ENCODE data around the gene COL4A5.

Gene COL4A5

DNA sequence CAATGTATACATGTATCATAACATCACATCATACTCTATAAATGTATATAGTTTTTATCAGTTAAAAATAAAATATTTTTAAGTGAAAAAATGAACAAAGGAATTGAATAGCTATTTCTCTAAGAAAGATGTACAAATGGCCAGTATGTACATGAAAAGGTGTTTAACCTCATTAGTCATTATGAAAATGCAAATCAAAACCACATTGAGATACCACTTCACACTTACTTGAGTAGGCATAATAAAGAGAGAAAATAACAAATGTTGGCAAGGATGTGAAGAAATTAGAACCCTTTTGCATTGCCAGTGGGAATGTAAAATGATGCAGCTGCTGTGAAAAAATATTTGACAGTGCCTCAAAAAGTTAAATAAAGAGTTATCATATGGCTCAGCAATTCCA lies 201.2 kb downstream of the COL4A5 start:
- H3K4me3 ChIP-seq (ENCODE audit: low read depth, low read length): no peak overlapping the region
- peaks cover 15% of the 10 kb centered on the region for H3K36me3 ChIP-seq (ENCODE audit: control insufficient read depth, insufficient read depth, low read length)
- no peaks in the 10 kb centered on the region for H3K27me3 ChIP-seq (ENCODE audit: control insufficient read depth, insufficient read depth, low read length)
- peaks cover 3% of the 10 kb centered on the region; the same call in 1 of the 2 replicates for H3K9me3 ChIP-seq (ENCODE audit: control insufficient read depth, insufficient read depth, low read length)
- no peak overlapping the region for H3K27ac ChIP-seq (ENCODE audit: low read depth, low read length)
- no peaks in the 10 kb centered on the region for H3K4me1 ChIP-seq (ENCODE audit: control insufficient read depth, insufficient read depth, low read length)
- no peak overlapping the region for H3K9ac ChIP-seq (ENCODE audit: low read depth, low read length)

DNA sequence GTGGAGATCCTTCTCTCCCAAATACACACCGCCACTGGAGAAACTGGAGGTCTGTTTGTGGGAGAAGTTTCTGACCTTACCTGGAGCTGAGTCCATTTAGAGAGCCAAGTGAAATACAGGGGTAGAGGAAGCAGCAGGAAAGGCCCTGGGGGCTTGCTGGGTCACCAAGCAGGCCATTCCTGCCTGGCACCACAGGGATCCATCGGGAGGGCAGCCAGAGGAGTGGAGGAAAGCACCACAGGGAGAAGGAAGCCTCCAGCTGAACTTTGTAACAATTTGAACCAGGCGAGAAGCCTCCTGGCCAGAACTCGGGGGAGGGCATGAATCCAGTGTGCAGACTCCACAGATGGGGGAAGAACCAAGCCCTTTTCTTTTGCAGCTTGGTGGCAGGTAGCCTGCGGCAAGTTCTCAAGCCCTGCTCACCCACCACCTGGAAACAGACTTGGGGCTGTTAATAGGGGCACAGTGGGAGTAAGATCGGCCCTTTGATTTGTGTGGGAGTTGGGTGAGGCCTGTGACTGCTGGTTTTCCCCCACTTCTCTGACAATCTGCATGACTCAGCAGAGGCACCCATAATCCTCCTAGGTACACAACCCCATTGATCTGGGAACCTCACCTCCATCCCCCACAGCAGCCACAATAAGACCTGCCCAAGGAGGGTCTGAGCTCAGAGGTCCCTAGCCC lies 202.1 kb downstream of the COL4A5 start:
- Histone ChIP-seq H3K36me3 (ENCODE audit: control insufficient read depth, insufficient read depth, low read length) (peaks cover 11% of the 10 kb centered on the region; the same call in 1 of the 2 replicates), H3K4me1 (ENCODE audit: control insufficient read depth, insufficient read depth, low read length) (no peaks in the 10 kb centered on the region), H3K9me3 (ENCODE audit: control insufficient read depth, insufficient read depth, low read length) (peaks cover 3% of the 10 kb centered on the region; the same call in 1 of the 2 replicates), H3K27ac (ENCODE audit: low read depth, low read length) (no peak overlapping the region), H3K9ac (ENCODE audit: low read depth, low read length) (no peak overlapping the region), H3K4me3 (ENCODE audit: low read depth, low read length) (no peak overlapping the region), H3K27me3 (ENCODE audit: control insufficient read depth, insufficient read depth, low read length) (no peaks in the 10 kb centered on the region)

DNA sequence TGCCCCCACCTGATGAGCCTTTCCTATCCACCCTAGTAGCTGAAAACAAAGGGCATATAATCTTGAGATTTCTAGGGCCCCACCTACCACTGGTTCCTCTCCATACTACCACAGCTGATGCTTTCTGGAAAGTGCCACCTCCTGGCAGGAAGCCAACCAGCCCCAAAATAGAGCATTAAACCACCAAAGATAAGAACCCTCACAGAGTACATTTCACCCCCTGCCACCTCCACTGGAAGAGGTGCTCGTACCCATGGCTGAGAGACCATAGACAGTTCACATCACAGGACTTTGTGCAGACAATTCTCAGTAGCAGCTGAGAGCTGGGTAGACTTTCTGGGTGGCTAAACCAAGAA lies 202.6 kb downstream of the COL4A5 start:
- Histone ChIP-seq H3K4me3 (ENCODE audit: low read depth, low read length) (no peak overlapping the region), H3K9ac (ENCODE audit: low read depth, low read length) (no peak overlapping the region), H3K4me1 (ENCODE audit: control insufficient read depth, insufficient read depth, low read length) (no peaks in the 10 kb centered on the region), H3K27me3 (ENCODE audit: control insufficient read depth, insufficient read depth, low read length) (no peaks in the 10 kb centered on the region), H3K9me3 (ENCODE audit: control insufficient read depth, insufficient read depth, low read length) (peaks cover 3% of the 10 kb centered on the region; the same call in 1 of the 2 replicates), H3K27ac (ENCODE audit: low read depth, low read length) (no peak overlapping the region), H3K36me3 (ENCODE audit: control insufficient read depth, insufficient read depth, low read length) (peaks cover 11% of the 10 kb centered on the region; the same call in 1 of the 2 replicates)

DNA sequence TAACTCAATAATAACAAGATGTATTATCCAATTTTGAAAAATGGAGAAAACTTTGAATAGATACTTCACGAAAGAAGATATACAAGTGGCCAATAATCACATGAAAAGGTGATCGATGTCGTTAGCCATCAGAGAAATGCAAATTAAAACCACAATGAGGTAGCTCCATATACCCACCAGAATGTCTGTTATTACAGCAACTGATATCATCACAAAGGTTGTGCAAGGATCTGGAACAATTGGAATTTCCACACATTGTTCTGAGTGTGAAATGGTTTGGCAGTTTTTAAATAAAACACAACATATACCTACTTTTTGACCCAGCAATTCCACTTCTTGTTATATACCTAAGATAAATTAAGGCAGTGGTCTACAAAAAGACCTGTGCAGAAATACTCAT lies 225.1 kb downstream of the COL4A5 start:
- H3K9me3 ChIP-seq (ENCODE audit: control insufficient read depth, insufficient read depth, low read length): no peaks in the 10 kb centered on the region
- no peaks in the 10 kb centered on the region for H3K4me1 ChIP-seq (ENCODE audit: control insufficient read depth, insufficient read depth, low read length)
- no peak overlapping the region for H3K4me3 ChIP-seq (ENCODE audit: low read depth, low read length)
- peaks cover 9% of the 10 kb centered on the region for H3K36me3 ChIP-seq (ENCODE audit: control insufficient read depth, insufficient read depth, low read length)
- no peaks in the 10 kb centered on the region for H3K27me3 ChIP-seq (ENCODE audit: control insufficient read depth, insufficient read depth, low read length)
- no peak overlapping the region for H3K9ac ChIP-seq (ENCODE audit: low read depth, low read length)
- H3K27ac ChIP-seq (ENCODE audit: low read depth, low read length): no peak overlapping the region

DNA sequence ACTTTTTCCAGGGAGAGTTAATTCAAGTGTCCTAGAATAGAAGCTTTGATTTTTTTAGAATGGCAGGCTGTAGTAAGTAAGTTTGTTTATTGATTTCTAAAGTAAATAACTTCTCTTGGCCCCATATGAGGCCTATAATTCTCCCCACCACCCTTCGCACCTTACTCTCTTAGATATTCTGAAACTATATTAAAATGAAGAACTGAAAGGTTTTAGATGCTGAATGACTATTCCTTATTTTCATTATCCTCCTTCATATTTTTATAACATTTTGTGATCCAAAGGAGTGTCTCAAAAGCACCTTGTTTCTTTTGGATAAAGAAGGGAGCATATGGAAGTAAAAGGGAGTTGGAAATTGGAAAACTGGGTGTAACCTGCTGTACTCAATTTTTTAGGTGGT lies 226.5 kb downstream of the COL4A5 start:
- no peak overlapping the region for H3K4me3 ChIP-seq (ENCODE audit: low read depth, low read length)
- H3K36me3 ChIP-seq (ENCODE audit: control insufficient read depth, insufficient read depth, low read length): peaks cover 9% of the 10 kb centered on the region
- H3K4me1 ChIP-seq (ENCODE audit: control insufficient read depth, insufficient read depth, low read length): 0 out of 2 replicates have a peak, but pooled peaks cover 3% of the 10 kb centered on the region
- no peak overlapping the region for H3K27ac ChIP-seq (ENCODE audit: low read depth, low read length)
- no peaks in the 10 kb centered on the region for H3K9me3 ChIP-seq (ENCODE audit: control insufficient read depth, insufficient read depth, low read length)
- H3K27me3 ChIP-seq (ENCODE audit: control insufficient read depth, insufficient read depth, low read length): no peaks in the 10 kb centered on the region
- H3K9ac ChIP-seq (ENCODE audit: low read depth, low read length): no peak overlapping the region

DNA sequence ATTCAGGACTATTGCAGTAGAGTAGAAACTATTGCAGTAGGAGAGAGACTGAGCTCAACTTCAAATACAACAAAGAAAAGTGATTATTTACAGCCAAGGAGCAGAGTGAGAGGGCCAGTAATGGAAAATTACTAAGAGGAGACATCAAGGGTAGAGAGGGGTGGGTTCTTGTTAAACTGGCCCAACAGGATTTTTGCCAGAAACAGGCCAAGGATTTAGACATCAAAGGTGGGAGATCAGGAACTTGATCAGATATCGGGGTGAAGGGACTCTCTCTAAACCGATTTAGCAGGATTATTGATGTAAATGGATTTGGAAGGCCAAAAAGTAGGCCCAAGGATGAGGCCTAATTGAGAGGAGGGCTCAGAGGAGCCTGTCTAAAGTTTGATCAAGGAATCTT lies 231.9 kb downstream of the COL4A5 start:
- H3K9ac ChIP-seq (ENCODE audit: low read depth, low read length): no peak overlapping the region
- H3K27ac ChIP-seq (ENCODE audit: low read depth, low read length): no peak overlapping the region
- peaks cover 9% of the 10 kb centered on the region for H3K36me3 ChIP-seq (ENCODE audit: control insufficient read depth, insufficient read depth, low read length)
- H3K27me3 ChIP-seq (ENCODE audit: control insufficient read depth, insufficient read depth, low read length): no peaks in the 10 kb centered on the region
- no peaks in the 10 kb centered on the region for H3K9me3 ChIP-seq (ENCODE audit: control insufficient read depth, insufficient read depth, low read length)
- H3K4me1 ChIP-seq (ENCODE audit: control insufficient read depth, insufficient read depth, low read length): peaks cover 20% of the 10 kb centered on the region
- no peak overlapping the region for H3K4me3 ChIP-seq (ENCODE audit: low read depth, low read length)

DNA sequence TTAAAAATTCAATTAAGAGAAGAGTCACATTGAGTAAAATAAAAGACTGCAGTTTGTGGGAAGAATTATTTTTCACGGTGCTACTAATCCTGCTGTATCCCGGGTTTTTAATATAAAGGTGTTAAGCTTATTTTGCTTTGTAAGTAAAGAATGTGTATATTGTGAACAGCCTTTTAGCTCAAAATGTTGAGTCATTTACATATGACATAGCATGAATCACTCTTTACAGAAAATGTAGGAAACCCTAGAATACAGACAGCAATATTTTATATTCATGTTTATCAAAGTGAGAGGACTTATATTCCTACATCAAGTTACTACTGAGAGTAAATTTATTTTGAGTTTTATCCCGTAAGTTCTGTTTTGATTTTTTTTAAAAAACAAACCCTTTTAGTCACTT lies 257.1 kb downstream of the COL4A5 start:
- H3K9ac ChIP-seq (ENCODE audit: low read depth, low read length): no peak overlapping the region
- H3K4me3 ChIP-seq (ENCODE audit: low read depth, low read length): no peak overlapping the region
- H3K27me3 ChIP-seq (ENCODE audit: control insufficient read depth, insufficient read depth, low read length): no peaks in the 10 kb centered on the region; the same call in 1 of the 2 replicates
- no peaks in the 10 kb centered on the region for H3K9me3 ChIP-seq (ENCODE audit: control insufficient read depth, insufficient read depth, low read length)
- H3K4me1 ChIP-seq (ENCODE audit: control insufficient read depth, insufficient read depth, low read length): no peaks in the 10 kb centered on the region
- no peak overlapping the region for H3K27ac ChIP-seq (ENCODE audit: low read depth, low read length)
- H3K36me3 ChIP-seq (ENCODE audit: control insufficient read depth, insufficient read depth, low read length): peaks cover 34% of the 10 kb centered on the region

DNA sequence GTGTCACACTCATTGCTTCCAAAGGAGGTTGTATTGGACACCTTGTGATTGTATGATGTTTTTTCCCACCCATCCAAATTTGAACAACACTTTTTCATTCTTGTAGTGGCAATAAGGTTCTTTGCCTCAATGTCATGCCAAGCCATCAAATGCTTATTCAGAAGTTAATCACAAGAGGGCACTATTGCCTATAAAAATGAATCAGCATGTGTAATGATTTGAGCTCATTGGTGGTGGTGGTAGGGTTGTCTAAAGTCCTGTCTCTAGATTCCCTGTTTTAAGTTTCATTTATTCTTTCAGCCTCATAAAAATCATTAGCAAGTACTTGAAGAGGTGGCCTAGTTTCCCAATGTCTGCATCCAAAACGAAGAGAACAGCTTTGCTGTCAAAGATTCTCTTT lies 259.7 kb downstream of the COL4A5 start:
- Histone ChIP-seq H3K36me3 (ENCODE audit: control insufficient read depth, insufficient read depth, low read length) (peaks cover 23% of the 10 kb centered on the region), H3K4me3 (ENCODE audit: low read depth, low read length) (no peak overlapping the region), H3K4me1 (ENCODE audit: control insufficient read depth, insufficient read depth, low read length) (no peaks in the 10 kb centered on the region; the same call in 1 of the 2 replicates), H3K9me3 (ENCODE audit: control insufficient read depth, insufficient read depth, low read length) (no peaks in the 10 kb centered on the region), H3K27me3 (ENCODE audit: control insufficient read depth, insufficient read depth, low read length) (no peaks in the 10 kb centered on the region; the same call in none of the 2 replicates), H3K27ac (ENCODE audit: low read depth, low read length) (no peak overlapping the region), H3K9ac (ENCODE audit: low read depth, low read length) (no peak overlapping the region)

DNA sequence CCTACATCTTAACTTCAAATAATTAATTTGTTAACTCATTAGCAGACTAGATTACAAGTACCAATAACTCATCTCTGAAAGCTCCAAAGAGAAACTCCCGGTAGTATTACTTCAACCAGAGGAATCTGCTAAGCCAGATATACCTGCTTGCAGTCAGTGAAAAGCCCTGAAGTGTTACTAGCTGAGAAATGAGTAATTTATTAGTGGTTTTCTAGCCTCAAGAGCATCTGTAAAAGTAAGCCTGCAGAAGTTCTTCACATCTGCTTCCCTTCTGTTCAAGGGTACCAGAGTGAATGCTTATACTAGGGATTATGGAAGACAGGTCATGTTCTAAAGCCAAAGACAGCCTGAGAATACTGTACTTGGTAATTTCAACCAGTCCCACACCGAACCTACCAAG lies 262.0 kb downstream of the COL4A5 start:
- Histone ChIP-seq H3K27ac (ENCODE audit: low read depth, low read length) (no peak overlapping the region), H3K9me3 (ENCODE audit: control insufficient read depth, insufficient read depth, low read length) (no peaks in the 10 kb centered on the region), H3K4me1 (ENCODE audit: control insufficient read depth, insufficient read depth, low read length) (no peaks in the 10 kb centered on the region; the same call in 1 of the 2 replicates), H3K4me3 (ENCODE audit: low read depth, low read length) (no peak overlapping the region), H3K36me3 (ENCODE audit: control insufficient read depth, insufficient read depth, low read length) (0 out of 2 replicates have a peak, but pooled peaks cover 1% of the 10 kb centered on the region), H3K27me3 (ENCODE audit: control insufficient read depth, insufficient read depth, low read length) (peaks cover 4% of the 10 kb centered on the region), H3K9ac (ENCODE audit: low read depth, low read length) (no peak overlapping the region)

DNA sequence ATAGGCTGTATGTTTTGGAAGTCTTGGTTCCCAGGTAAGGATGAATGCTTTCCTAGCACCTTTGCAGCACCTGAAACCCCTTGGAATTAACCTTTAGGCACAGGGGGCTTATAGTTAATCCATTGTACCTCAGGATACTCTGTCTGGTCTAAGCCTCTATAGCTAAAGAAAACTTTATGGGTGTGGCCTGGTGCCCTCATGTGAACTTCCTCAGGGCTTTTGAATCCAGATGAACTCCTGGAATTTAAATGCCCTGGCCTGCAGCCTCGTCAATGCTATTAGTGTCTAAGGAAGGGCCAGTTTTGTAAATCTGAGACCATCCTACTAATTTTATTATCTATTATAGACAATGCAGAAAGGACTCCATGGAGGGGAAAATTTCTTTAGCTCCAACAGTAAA lies 262.9 kb downstream of the COL4A5 start:
- Histone ChIP-seq H3K9ac (ENCODE audit: low read depth, low read length) (no peak overlapping the region), H3K27ac (ENCODE audit: low read depth, low read length) (no peak overlapping the region), H3K4me1 (ENCODE audit: control insufficient read depth, insufficient read depth, low read length) (no peaks in the 10 kb centered on the region; the same call in 1 of the 2 replicates), H3K9me3 (ENCODE audit: control insufficient read depth, insufficient read depth, low read length) (no peaks in the 10 kb centered on the region), H3K27me3 (ENCODE audit: control insufficient read depth, insufficient read depth, low read length) (peaks cover 4% of the 10 kb centered on the region), H3K36me3 (ENCODE audit: control insufficient read depth, insufficient read depth, low read length) (no peaks in the 10 kb centered on the region), H3K4me3 (ENCODE audit: low read depth, low read length) (no peak overlapping the region)

DNA sequence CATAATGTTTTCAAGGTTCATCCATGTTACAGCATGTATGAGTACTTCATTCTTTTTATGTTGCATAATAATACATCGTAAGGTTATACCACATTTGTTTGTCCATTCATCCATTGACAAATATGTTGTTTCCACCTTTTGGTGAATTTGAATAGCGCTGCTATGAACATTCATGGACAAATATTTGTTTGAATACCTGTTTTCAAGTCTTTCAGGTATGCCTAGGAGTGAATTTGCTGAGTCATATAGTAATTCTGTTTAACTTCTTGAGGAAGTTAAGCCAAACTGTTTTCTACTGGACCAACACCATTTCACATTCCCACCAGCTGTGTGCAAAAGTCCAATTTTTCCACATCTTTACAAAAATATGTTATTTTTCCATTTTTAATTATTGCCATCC lies 265.2 kb downstream of the COL4A5 start:
- Histone ChIP-seq H3K4me1 (ENCODE audit: control insufficient read depth, insufficient read depth, low read length) (no peaks in the 10 kb centered on the region; the same call in 1 of the 2 replicates), H3K36me3 (ENCODE audit: control insufficient read depth, insufficient read depth, low read length) (no peaks in the 10 kb centered on the region), H3K27me3 (ENCODE audit: control insufficient read depth, insufficient read depth, low read length) (peaks cover 4% of the 10 kb centered on the region), H3K9me3 (ENCODE audit: control insufficient read depth, insufficient read depth, low read length) (no peaks in the 10 kb centered on the region), H3K9ac (ENCODE audit: low read depth, low read length) (no peak overlapping the region), H3K27ac (ENCODE audit: low read depth, low read length) (no peak overlapping the region), H3K4me3 (ENCODE audit: low read depth, low read length) (no peak overlapping the region)

All from HUES48 (cell line).